K562 (cell line): ENCODE data around the gene REC8. TPM values are rescaled to one million over a fixed set of nuclear protein-coding genes. Genes with fewer than 3 reads are reported as not detected.

Experiments used
- ATAC-seq: fragments of 200-7000 bp; cut with Tn5 transposase; 3 replicates; pipeline ENCODE4 v1.9.1; 2020; ENCODE audit warnings: moderate library complexity
- BruUV-seq: library from RNA; stranded (reverse); fragments of 400-500 nt; replicated peaks from 2 replicates; lab custom pipeline; 2021; lab: Mats Ljungman, UMichigan
- CTCF ChIA-PET: fragments of 300-600 bp; formaldehyde crosslinking; extraction: SDS; loops from one replicate; lab custom pipeline; 2021; ENCODE audit warnings: low intra/inter-chr PET ratio; lab: Yijun Ruan, JAX
- POLR2A ChIA-PET: fragments of 300-600, 350-650 bp; sonication (Branson Sonifier 250); formaldehyde crosslinking; extraction: SDS; loops from one replicate; lab custom pipeline; 2021; ENCODE audit warnings: antibody characterized with exemption, inconsistent platforms; lab: Yijun Ruan, JAX
- DNase-seq, 4 experiments: peaks; one replicate each; pipeline versions ENCODE4 v3.0.0 to v3.0.0-alpha.2; 2011 to 2018; ENCODE audit warnings: low spot score in 3 of 4, mixed read lengths in 3 of 4; ENCODE audit errors: extremely low read depth in 1 of 4
- FAIRE-seq: peaks from 2 replicates; lab custom pipeline; 2011; peaks lifted over from hg19 to GRCh38; lab: Jason Lieb, UNC
- H2AFZ ChIP-seq: 2 replicates; pipeline ENCODE4 v1.6.0; 2011; ENCODE audit warnings: low read depth, low read length, control low read depth, inconsistent platforms
- H3K27ac ChIP-seq: fragments of 200-600 bp; 3 replicates; pipeline ENCODE4 v1.8.0; 2011; ENCODE audit warnings: low read depth, mild to moderate bottlenecking, control low read depth, inconsistent platforms, low read length, moderate library complexity, mixed read lengths; ENCODE audit errors: extremely low read depth
- H3K27me3 ChIP-seq, 2 experiments: fragments of 300-600 bp in 1 of 2; 2 replicates in 1 of 2; 3 replicates in 1 of 2; pipeline versions ENCODE4 v1.6.0 to v1.8.0; 2011; ENCODE audit warnings: inconsistent platforms in 2 of 2, low read length in 2 of 2, mild to moderate bottlenecking in 1 of 2, mixed read lengths in 1 of 2, moderate library complexity in 1 of 2; ENCODE audit not compliant: control insufficient read depth in 2 of 2, insufficient read depth in 2 of 2
- H3K36me3 ChIP-seq: fragments of 300-600 bp; 3 replicates; pipeline ENCODE4 v1.8.0; 2011; ENCODE audit warnings: mild to moderate bottlenecking, low read length, inconsistent platforms; ENCODE audit not compliant: control insufficient read depth, insufficient read depth
- H3K4me1 ChIP-seq, 2 experiments: fragments of 200-600 bp in 1 of 2; replicated peaks in 1 of 2; 2 replicates in 1 of 2; 3 replicates in 1 of 2; pipeline versions ENCODE4 v1.5.1 to v1.8.0; 2011; ENCODE audit warnings: inconsistent platforms in 2 of 2, low read length in 2 of 2, mild to moderate bottlenecking in 1 of 2, mixed read lengths in 1 of 2, moderate library complexity in 1 of 2; ENCODE audit not compliant: control insufficient read depth in 2 of 2, insufficient read depth in 2 of 2
- H3K4me2 ChIP-seq: 2 replicates; pipeline ENCODE4 v1.6.1; 2011; ENCODE audit warnings: low read length, control low read depth, inconsistent platforms, mixed read lengths; ENCODE audit not compliant: insufficient read depth
- H3K4me3 ChIP-seq: fragments of 200-600 bp; sonication (generic), shearing (Covaris generic); 2 replicates; pipeline ENCODE4 v1.5.1; 2016; ENCODE audit warnings: control low read depth, inconsistent platforms
- H3K79me2 ChIP-seq: fragments of 200-600 bp; 3 replicates; pipeline ENCODE4 v1.8.0; 2011; ENCODE audit warnings: low read length, inconsistent platforms; ENCODE audit not compliant: control insufficient read depth, insufficient read depth
- H3K9ac ChIP-seq, 2 experiments: 2 replicates each; pipeline versions ENCODE4 v1.6.0 to v1.6.1; 2011; ENCODE audit warnings: low read depth in 2 of 2, low read length in 2 of 2, control low read depth in 1 of 2, inconsistent platforms in 1 of 2, mild to moderate bottlenecking in 1 of 2, mixed read lengths in 1 of 2; ENCODE audit not compliant: insufficient read depth in 1 of 2
- H3K9me1 ChIP-seq: one replicate; pipeline ENCODE4 v1.6.0; 2011; ENCODE audit warnings: inconsistent platforms, mild to moderate bottlenecking, low read length, moderate library complexity; ENCODE audit not compliant: control insufficient read depth, insufficient read depth
- H3K9me3 ChIP-seq: replicated peaks from 2 replicates; pipeline ENCODE4 v1.5.1; 2011; ENCODE audit warnings: low read depth, low read length, inconsistent platforms; ENCODE audit not compliant: control insufficient read depth, insufficient read depth
- H4K20me1 ChIP-seq: replicated peaks from 2 replicates; pipeline ENCODE4 v1.6.1; 2011; ENCODE audit warnings: low read length, inconsistent platforms, mixed read lengths; ENCODE audit not compliant: control insufficient read depth, insufficient read depth
- EWSR1 ChIP-seq: fragments of 450-650 bp; IDR thresholded peaks from 2 replicates; pipeline ENCODE4 v1.6.1; 2018; ENCODE audit warnings: borderline replicate concordance, mild to moderate bottlenecking, low read depth, moderate library complexity; ENCODE audit not compliant: partially characterized antibody
- HDAC1 ChIP-seq, 2 experiments: fragments of 450-650 bp; IDR thresholded peaks; 2 replicates each; pipeline ENCODE4 v1.6.1; 2016 to 2017; ENCODE audit warnings: inconsistent platforms in 1 of 2, mild to moderate bottlenecking in 1 of 2, moderate library complexity in 1 of 2
- MIER1 ChIP-seq: fragments of 450-650 bp; IDR thresholded peaks from 2 replicates; pipeline ENCODE4 v1.6.1; 2016; ENCODE audit warnings: antibody characterized with exemption, mild to moderate bottlenecking, low read depth
- POLR2B ChIP-seq: fragments of 450-650 bp; IDR thresholded peaks from 2 replicates; pipeline ENCODE4 v1.6.1; 2018; ENCODE audit warnings: low read depth; ENCODE audit not compliant: partially characterized antibody
- ZNF830 ChIP-seq: fragments of 250-450 bp; sonication (Bioruptor Pico); IDR thresholded peaks from 2 replicates; pipeline ENCODE4 v1.5.0; 2021; ENCODE audit warnings: mild to moderate bottlenecking
- WGBS: fragments of 100-300 bp; shearing (Covaris generic); methylation state at CpG from one replicate; pipeline ENCODE4 v1.1.6; 2016; ENCODE audit warnings: low coverage, mixed read lengths; ENCODE audit not compliant: insufficient coverage; ENCODE audit errors: missing lambda C conversion rate; 5-methylcytosine and 5-hydroxymethylcytosine counted together
- in situ Hi-C: fragments of 300-500 bp; cut with MboI; formaldehyde crosslinking; loops from 4 replicates; pipeline ENCODE4 v1.15.0; 2018; ENCODE audit warnings: inconsistent platforms, mixed read lengths
- intact Hi-C: fragments of 100-400 bp; cut with micrococcal nuclease; formaldehyde crosslinking; loops from 2 replicates; pipeline ENCODE4 v1.14.2; 2022
- polyA plus RNA-seq, 8 experiments: library from polyadenylated mRNA; depleted of rRNA in 4 of 8; stranded (reverse) in 5 of 8; unstranded in 3 of 8; fragments of >200 nt; fragmentation: Nextera tagmentation in 2 of 8; fragmentation: Illumina TruSeq in 1 of 8; extraction: Ambion mirVana in 2 of 8; extraction: Trizol in 1 of 8; gene quantifications; 2 replicates each; pipeline versions ENCODE4 v1.2.1 to v1.2.3, GENCODE V29; 2011 to 2014; ENCODE audit warnings: inconsistent platforms in 1 of 8, missing spikeins in 1 of 8
- total RNA-seq, 7 experiments: library from RNA; depleted of rRNA in 6 of 7; stranded (reverse); fragments of >200 nt in 6 of 7; fragmentation: Illumina TruSeq in 2 of 7; extraction: Trizol in 2 of 7; gene quantifications; 2 replicates each; pipeline versions ENCODE4 v1.2.1 to v1.2.3, GENCODE V29; 2011 to 2021; ENCODE audit warnings: low replicate concordance in 1 of 7
- TF ChIP-seq, protein P1 (sequence below), 2 experiments: fragments of 450-650 bp; IDR thresholded peaks; 2 replicates each; pipeline ENCODE4 v1.6.1; 2018; ENCODE audit warnings: mild to moderate bottlenecking in 2 of 2, low read depth in 1 of 2; ENCODE audit not compliant: partially characterized antibody in 2 of 2

REC8 gene
- total and polyA plus RNA-seq, 9 of the 15 experiments (the other 6 are each of a cell fraction or from before 2014, with no cell fraction given): 0.11 to 2.5 (median 0.85) TPM

DNA sequence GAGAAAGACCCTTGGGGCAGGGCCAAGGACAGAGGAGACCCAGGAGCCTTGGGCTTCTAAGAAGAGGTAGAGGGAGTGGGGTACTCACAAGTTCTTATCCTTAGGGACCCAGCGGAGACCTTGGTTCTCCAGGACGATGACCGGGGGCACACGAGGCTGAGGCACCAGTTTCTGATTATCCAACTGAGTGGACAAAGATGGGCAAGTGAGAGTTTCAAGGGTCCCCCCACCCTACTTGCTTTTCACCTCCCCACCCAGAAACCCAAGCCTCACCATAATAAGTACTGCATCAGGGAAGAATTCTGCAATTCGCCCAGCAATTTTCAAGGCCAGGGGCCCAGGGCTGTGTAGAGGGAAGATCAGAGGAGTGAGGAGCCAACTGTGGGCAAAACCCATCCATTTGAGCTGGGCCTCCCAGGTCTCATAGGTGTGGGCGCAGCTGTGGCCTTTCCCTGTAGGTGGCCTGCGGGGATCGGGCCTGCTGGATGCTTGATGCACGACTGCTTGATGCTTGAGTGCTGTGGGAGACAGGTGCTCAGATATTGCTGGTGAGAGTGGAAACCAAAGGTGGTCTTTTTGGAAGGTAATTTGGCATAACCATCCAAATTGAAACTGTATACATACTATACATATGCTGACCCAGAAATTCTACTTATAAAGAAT, 32.5 kb upstream of the REC8 start:
- FAIRE-seq (no peak), DNase-seq (no peak), ATAC-seq (no peak)
- Histone ChIP-seq H3K36me3 (peaks cover 42% of the 10 kb centered on the region), H3K79me2 (peaks cover 25% of the 10 kb centered on the region), H3K27me3 (no peaks in the 10 kb centered on the region), H3K9ac (no peak overlapping the region), H3K4me1 (peaks cover 23 to 41% of the 10 kb centered on the region in 2 experiments; a peak in 4 of 5 replicates), H3K9me3 (no peaks in the 10 kb centered on the region), H3K9me1 (no peaks in the 10 kb centered on the region), H4K20me1 (no peaks in the 10 kb centered on the region; the same call in 1 of the 2 replicates), H2AFZ (no peak overlapping the region), H3K27ac (no peak overlapping the region), H3K4me3 (no peak overlapping the region), H3K4me2 (no peak overlapping the region)
- ChIA-PET CTCF (no interaction called here), POLR2A (interaction anchor here (1.1 to 1.5 kb wide), 2 partner anchors 46 to 1045 kb away, joined by 3 to 4 read pairs; partner anchors contain the start of gene PCK2)
- intact Hi-C loops: no loop called here
- no peak for TF ChIP-seq ZNF830
- peak; percentile 62 for TF ChIP-seq MIER1
- in situ Hi-C loops: no loop called here
- no TSS peak for BruUV-seq
- 73% methylated on average over 8 of the region's 9 CpGs for WGBS

DNA sequence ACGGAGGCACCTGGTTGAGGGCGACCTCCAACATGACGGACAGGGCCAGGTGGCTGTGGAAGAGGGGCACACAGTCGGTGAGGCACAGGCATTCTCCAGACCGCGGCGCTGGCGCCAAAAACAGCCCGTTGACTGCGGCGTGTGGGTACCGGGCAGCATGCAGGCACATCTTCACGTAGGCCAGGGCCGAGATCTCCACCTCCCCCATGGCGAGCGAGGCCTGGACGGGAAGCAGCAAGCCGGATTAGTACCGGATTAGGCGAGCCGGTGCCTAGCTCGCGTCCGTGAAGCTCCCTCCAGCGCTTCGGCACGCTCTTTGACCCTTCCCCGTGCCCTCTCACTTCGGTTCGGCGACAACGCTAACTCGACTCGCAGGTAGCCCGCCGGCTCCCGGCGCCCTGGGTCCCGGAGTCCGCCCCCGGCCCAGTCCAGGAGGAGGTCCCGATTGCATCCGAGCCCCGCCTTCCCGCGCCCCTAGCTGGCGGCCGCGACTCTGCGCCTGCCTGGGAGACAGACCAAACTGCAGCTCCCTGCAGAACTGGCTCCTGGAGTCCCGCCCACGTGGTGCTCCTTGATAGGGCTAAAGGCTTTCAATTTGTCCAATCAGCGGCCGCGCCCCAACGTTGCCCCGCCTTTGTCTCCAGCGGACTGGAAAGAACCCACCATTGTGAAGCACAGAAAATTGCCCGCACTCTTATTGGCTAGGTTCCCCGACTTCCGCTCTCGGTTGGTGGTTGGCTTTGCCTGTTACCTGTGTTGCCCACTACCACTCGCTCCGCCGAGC, 30.6 kb upstream of the REC8 start, which contains the start of gene EMC9:
Gene EMC9, minus strand, starts transcription at position 495 of the 784 bp plus-strand sequence. Its CDS starts 287 bp downstream, at position 208.
- intact Hi-C loops: loop anchor here (10.0 kb wide), 1 partner anchor 46 kb away; the partner anchor contains the start of gene PCK2
- Histone ChIP-seq H3K36me3 (peaks cover 47% of the 10 kb centered on the region), H2AFZ (peak within 1 kb of the TSS; percentile 93), H3K4me1 (peaks cover 31 to 43% of the 10 kb centered on the region in 2 experiments; a peak in 4 of 5 replicates), H3K4me2 (peak within 1 kb of the TSS; percentile 86), H3K4me3 (peak within 1 kb of the TSS; percentile 83), H3K79me2 (peaks cover 43% of the 10 kb centered on the region), H3K9me3 (no peaks in the 10 kb centered on the region), H3K9me1 (peaks cover 5% of the 10 kb centered on the region), H3K27me3 (no peaks in the 10 kb centered on the region), H3K27ac (peak within 1 kb of the TSS; percentile 87), H3K9ac (peak within 1 kb of the TSS; percentile 79 to 95), H4K20me1 (no peaks in the 10 kb centered on the region; the same call in 1 of the 2 replicates)
- in situ Hi-C loops: no loop called here
- WGBS: 0% methylated on average over 30 of the region's 65 CpGs
- TSS peak; percentile 33 for BruUV-seq
- ChIA-PET POLR2A (interaction anchor here (0.5 to 1.3 kb wide), 11 partner anchors 9 to 108 kb away, joined by 3 to 4 read pairs (median 3); partner anchors contain the start of genes PCK2 and TM9SF1), CTCF (no interaction called here)
- ATAC-seq (peak; percentile 95), DNase-seq (peak; percentile 94 to 98 (median 95)), FAIRE-seq (peak; percentile 97)
- TF ChIP-seq EWSR1: no peak
- TF ChIP-seq HDAC1 (IDR thresholded peaks at IDR 0.05): no peak
- TF ChIP-seq, protein P1, sequence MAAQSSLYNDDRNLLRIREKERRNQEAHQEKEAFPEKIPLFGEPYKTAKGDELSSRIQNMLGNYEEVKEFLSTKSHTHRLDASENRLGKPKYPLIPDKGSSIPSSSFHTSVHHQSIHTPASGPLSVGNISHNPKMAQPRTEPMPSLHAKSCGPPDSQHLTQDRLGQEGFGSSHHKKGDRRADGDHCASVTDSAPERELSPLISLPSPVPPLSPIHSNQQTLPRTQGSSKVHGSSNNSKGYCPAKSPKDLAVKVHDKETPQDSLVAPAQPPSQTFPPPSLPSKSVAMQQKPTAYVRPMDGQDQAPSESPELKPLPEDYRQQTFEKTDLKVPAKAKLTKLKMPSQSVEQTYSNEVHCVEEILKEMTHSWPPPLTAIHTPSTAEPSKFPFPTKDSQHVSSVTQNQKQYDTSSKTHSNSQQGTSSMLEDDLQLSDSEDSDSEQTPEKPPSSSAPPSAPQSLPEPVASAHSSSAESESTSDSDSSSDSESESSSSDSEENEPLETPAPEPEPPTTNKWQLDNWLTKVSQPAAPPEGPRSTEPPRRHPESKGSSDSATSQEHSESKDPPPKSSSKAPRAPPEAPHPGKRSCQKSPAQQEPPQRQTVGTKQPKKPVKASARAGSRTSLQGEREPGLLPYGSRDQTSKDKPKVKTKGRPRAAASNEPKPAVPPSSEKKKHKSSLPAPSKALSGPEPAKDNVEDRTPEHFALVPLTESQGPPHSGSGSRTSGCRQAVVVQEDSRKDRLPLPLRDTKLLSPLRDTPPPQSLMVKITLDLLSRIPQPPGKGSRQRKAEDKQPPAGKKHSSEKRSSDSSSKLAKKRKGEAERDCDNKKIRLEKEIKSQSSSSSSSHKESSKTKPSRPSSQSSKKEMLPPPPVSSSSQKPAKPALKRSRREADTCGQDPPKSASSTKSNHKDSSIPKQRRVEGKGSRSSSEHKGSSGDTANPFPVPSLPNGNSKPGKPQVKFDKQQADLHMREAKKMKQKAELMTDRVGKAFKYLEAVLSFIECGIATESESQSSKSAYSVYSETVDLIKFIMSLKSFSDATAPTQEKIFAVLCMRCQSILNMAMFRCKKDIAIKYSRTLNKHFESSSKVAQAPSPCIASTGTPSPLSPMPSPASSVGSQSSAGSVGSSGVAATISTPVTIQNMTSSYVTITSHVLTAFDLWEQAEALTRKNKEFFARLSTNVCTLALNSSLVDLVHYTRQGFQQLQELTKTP (IDR thresholded peaks at IDR 0.05; ENCODE audit: low read depth in 1 of 2, partially characterized antibody in 2 of 2): no peak
- peak; percentile 19 for TF ChIP-seq POLR2B
